Keratinocyte (primary cell): ENCODE measurements around the gene PDE11A. TPM values are rescaled to one million over a fixed set of nuclear protein-coding genes. Genes with fewer than 3 reads are reported as not detected.

Experiments used
- DNase-seq: peaks from one replicate; pipeline ENCODE4 v3.0.0-alpha.2; 2011; ENCODE audit warnings: low read depth, missing footprints, low spot score
- FAIRE-seq: peaks from 2 replicates; lab custom pipeline; 2011; peaks lifted over from hg19 to GRCh38; lab: Jason Lieb, UNC
- H2AFZ ChIP-seq: 2 replicates; pipeline ENCODE4 v1.6.0; 2012; ENCODE audit warnings: low read length, control low read depth, inconsistent platforms; ENCODE audit not compliant: control insufficient read depth
- H3K27ac ChIP-seq: 2 replicates; pipeline ENCODE4 v1.5.1; 2011; ENCODE audit warnings: low read length; ENCODE audit not compliant: control insufficient read depth, insufficient read depth
- H3K27me3 ChIP-seq: 3 replicates; pipeline ENCODE4 v1.6.0; 2011; ENCODE audit warnings: low read length; ENCODE audit not compliant: control insufficient read depth, insufficient read depth; ENCODE audit errors: extremely low read depth
- H3K36me3 ChIP-seq, 2 experiments: 2 replicates in 1 of 2; 3 replicates in 1 of 2; pipeline ENCODE4 v1.5.1; 2011; ENCODE audit warnings: low read length in 2 of 2, mild to moderate bottlenecking in 1 of 2; ENCODE audit not compliant: control insufficient read depth in 2 of 2, insufficient read depth in 2 of 2; ENCODE audit errors: extremely low read depth in 1 of 2
- H3K4me1 ChIP-seq: 3 replicates; pipeline ENCODE4 v1.5.1; 2011; ENCODE audit warnings: low read length; ENCODE audit not compliant: control insufficient read depth, insufficient read depth; ENCODE audit errors: extremely low read depth
- H3K4me2 ChIP-seq: 3 replicates; pipeline ENCODE4 v1.6.0; 2011; ENCODE audit warnings: low read depth, low read length; ENCODE audit not compliant: control insufficient read depth, insufficient read depth; ENCODE audit errors: extremely low read depth
- H3K4me3 ChIP-seq, 3 experiments: fragments of 200-600 bp in 1 of 3; sonication (generic) in 1 of 3; 2 replicates in 2 of 3; 3 replicates in 1 of 3; pipeline ENCODE4 v1.5.1; 2011 to 2016; ENCODE audit warnings: low read length in 3 of 3, mild to moderate bottlenecking in 3 of 3, control low read depth in 2 of 3, inconsistent platforms in 1 of 3, low read depth in 1 of 3, mixed read lengths in 1 of 3, mixed run types in 1 of 3, moderate library complexity in 1 of 3; ENCODE audit not compliant: control insufficient read depth in 2 of 3, insufficient read depth in 2 of 3; ENCODE audit errors: extremely low read depth in 1 of 3
- H3K79me2 ChIP-seq: 2 replicates; pipeline ENCODE4 v1.6.0; 2012; ENCODE audit warnings: low read length; ENCODE audit not compliant: control insufficient read depth, insufficient read depth
- H3K9ac ChIP-seq: 3 replicates; pipeline ENCODE4 v1.6.0; 2011; ENCODE audit warnings: low read length; ENCODE audit not compliant: control insufficient read depth, insufficient read depth; ENCODE audit errors: extremely low read depth
- H3K9me1 ChIP-seq: 3 replicates; pipeline ENCODE4 v1.6.0; 2011; ENCODE audit warnings: low read length; ENCODE audit not compliant: control insufficient read depth, insufficient read depth; ENCODE audit errors: extremely low read depth
- H3K9me3 ChIP-seq: 2 replicates; pipeline ENCODE4 v1.5.1; 2012; ENCODE audit warnings: low read depth, low read length; ENCODE audit not compliant: control insufficient read depth
- H4K20me1 ChIP-seq: 3 replicates; pipeline ENCODE4 v1.6.0; 2011; ENCODE audit warnings: low read length; ENCODE audit not compliant: control insufficient read depth, insufficient read depth; ENCODE audit errors: extremely low read depth
- EZH2 ChIP-seq: IDR thresholded peaks from one replicate; pipeline ENCODE4 v1.6.1; 2012; ENCODE audit warnings: inconsistent platforms, mild to moderate bottlenecking, low read length, moderate library complexity
- dilution Hi-C: fragments of 300-500 bp; cut with MboI; formaldehyde crosslinking; loops from one replicate; pipeline ENCODE4 v1.7.0; 2020; ENCODE audit warnings: low sequenced_read_pairs; ENCODE audit not compliant: extremely low pct_ligation_motif_present
- polyA plus RNA-seq, 5 experiments: library from polyadenylated mRNA; depleted of rRNA in 3 of 5; stranded (reverse) in 3 of 5; stranded (forward) in 1 of 5; unstranded in 1 of 5; fragments of >200 nt; gene quantifications; 1 replicate in 1 of 5; 2 replicates in 3 of 5; 3 replicates in 1 of 5; pipeline versions ENCODE4 v1.2.1 to v1.2.3, GENCODE V29; 2011 to 2012; ENCODE audit warnings: missing spikeins in 2 of 5, low read depth in 1 of 5, low replicate concordance in 1 of 5
- TF ChIP-seq, protein P1 (sequence below), 3 experiments: IDR thresholded peaks in 1 of 3; conservative IDR thresholded peaks in 1 of 3; optimal IDR thresholded peaks in 1 of 3; 2 replicates in 2 of 3; 3 replicates in 1 of 3; pipeline versions ENCODE3 to v1.5.1; 2011; ENCODE audit warnings: low read length in 3 of 3, mild to moderate bottlenecking in 3 of 3, moderate library complexity in 2 of 3, control low read depth in 1 of 3, inconsistent platforms in 1 of 3; ENCODE audit not compliant: insufficient read depth in 2 of 3; ENCODE audit errors: extremely low read depth in 1 of 3

Gene PDE11A
- polyA plus RNA-seq, 1 donor (not counting 4 experiments of a cell fraction or from before 2014, with no cell fraction given) = 0.01 TPM

DNA sequence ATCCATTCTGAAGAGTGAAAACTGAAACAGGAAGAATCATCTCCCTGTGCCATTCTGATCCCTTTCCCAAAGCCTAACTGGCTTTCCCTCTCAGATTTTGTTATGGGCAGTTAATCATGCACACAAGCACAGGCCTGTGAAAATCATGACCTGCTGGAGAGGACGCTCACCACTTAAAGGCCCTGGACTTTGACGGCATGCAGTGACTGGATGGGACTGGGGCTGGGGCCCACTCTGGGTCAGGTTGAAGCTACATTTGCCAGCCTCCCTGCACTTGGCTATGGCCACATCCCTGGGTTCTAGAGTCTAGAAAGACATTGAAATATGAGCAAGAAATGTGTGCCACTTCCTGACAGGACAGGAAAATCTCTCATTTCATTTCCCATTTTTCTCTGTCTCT is 12.9 kb downstream of the PDE11A start:
- no peaks in the 10 kb centered on the region for H3K9me1 ChIP-seq
- H3K79me2 ChIP-seq = no peaks in the 10 kb centered on the region
- no peak overlapping the region for H2AFZ ChIP-seq
- H3K9me3 ChIP-seq = no peaks in the 10 kb centered on the region
- no peaks in the 10 kb centered on the region for H3K27me3 ChIP-seq
- H3K27ac ChIP-seq = no peak overlapping the region
- dilution Hi-C loops = no loop called here
- no peak overlapping the region for H3K9ac ChIP-seq
- DNase-seq = no peak
- H3K4me1 ChIP-seq = no peaks in the 10 kb centered on the region
- H3K4me2 ChIP-seq = no peak overlapping the region
- H3K4me3 ChIP-seq = no peak overlapping the region
- no peak for FAIRE-seq
- TF ChIP-seq EZH2 = no peak
- TF ChIP-seq, protein P1, sequence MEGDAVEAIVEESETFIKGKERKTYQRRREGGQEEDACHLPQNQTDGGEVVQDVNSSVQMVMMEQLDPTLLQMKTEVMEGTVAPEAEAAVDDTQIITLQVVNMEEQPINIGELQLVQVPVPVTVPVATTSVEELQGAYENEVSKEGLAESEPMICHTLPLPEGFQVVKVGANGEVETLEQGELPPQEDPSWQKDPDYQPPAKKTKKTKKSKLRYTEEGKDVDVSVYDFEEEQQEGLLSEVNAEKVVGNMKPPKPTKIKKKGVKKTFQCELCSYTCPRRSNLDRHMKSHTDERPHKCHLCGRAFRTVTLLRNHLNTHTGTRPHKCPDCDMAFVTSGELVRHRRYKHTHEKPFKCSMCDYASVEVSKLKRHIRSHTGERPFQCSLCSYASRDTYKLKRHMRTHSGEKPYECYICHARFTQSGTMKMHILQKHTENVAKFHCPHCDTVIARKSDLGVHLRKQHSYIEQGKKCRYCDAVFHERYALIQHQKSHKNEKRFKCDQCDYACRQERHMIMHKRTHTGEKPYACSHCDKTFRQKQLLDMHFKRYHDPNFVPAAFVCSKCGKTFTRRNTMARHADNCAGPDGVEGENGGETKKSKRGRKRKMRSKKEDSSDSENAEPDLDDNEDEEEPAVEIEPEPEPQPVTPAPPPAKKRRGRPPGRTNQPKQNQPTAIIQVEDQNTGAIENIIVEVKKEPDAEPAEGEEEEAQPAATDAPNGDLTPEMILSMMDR (optimal IDR thresholded peaks at IDR 0.05 in 1 of 3, IDR thresholded peaks at IDR 0.05 in 1 of 3, conservative IDR thresholded peaks at IDR 0.05 in 1 of 3; ENCODE audit: extremely low read depth in 1 of 3, insufficient read depth in 2 of 3, low read length in 3 of 3) = no peak
- no peaks in the 10 kb centered on the region for H3K36me3 ChIP-seq
- no peaks in the 10 kb centered on the region for H4K20me1 ChIP-seq

DNA sequence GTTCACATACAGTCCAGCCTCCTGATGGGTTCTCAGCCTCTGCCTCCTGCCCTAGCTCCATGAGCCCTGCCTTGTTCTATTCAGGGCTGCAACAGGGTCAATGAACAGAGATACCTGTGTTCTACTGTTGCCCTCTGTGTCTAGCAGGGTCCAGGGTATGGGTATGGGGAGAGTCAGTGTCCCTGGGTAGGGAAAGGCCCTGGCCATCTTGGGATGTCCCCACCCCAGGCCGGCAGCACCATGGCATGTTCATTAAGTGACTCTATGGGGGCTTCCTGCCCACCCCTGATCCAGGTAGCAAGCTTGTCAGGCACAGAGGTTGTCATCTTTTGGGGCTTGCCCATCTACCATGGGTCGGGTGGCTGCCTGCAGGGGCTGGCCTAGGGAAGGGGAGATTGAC is 13.5 kb downstream of the PDE11A start:
- Histone ChIP-seq H3K27ac (no peak overlapping the region), H3K4me1 (no peaks in the 10 kb centered on the region), H4K20me1 (no peaks in the 10 kb centered on the region), H2AFZ (no peak overlapping the region), H3K9me1 (no peaks in the 10 kb centered on the region), H3K27me3 (no peaks in the 10 kb centered on the region), H3K4me2 (no peak overlapping the region), H3K9ac (no peak overlapping the region), H3K9me3 (no peaks in the 10 kb centered on the region), H3K36me3 (no peaks in the 10 kb centered on the region), H3K4me3 (no peak overlapping the region), H3K79me2 (no peaks in the 10 kb centered on the region)
- no peak for DNase-seq
- FAIRE-seq = no peak
- dilution Hi-C loops = no loop called here
- no peak for TF ChIP-seq EZH2
- TF ChIP-seq, protein P1 (optimal IDR thresholded peaks at IDR 0.05 in 1 of 3, IDR thresholded peaks at IDR 0.05 in 1 of 3, conservative IDR thresholded peaks at IDR 0.05 in 1 of 3; ENCODE audit: extremely low read depth in 1 of 3, insufficient read depth in 2 of 3, low read length in 3 of 3) = no peak
